ENCODE results near the gene TMEM178B. TPM values are rescaled to one million over a fixed set of nuclear protein-coding genes. Genes with fewer than 3 reads are reported as not detected.

Gene TMEM178B
- total and polyA plus RNA-seq, 2 donors (not counting 1 experiment from before 2014, with no cell fraction given): 0.28 to 0.96 TPM

GRCh38 chr7:141363748-141364147, 289.9 kb downstream of the TMEM178B start:
- intact Hi-C loops (cut with micrococcal nuclease): no loop called here
- Mint-ChIP-seq H3K27ac (no peak overlapping the region), H3K4me3 (no peak overlapping the region), H3K4me1 (no peaks in the 10 kb centered on the region), H3K27me3 (peaks cover 8% of the 10 kb centered on the region), H3K9me3 (ENCODE audit: insufficient read depth) (no peaks in the 10 kb centered on the region)
- ChIA-PET CTCF (no interaction called here), POLR2A (no interaction called here)
- no peak overlapping the region for H3K9ac ChIP-seq (ENCODE audit: low read length)
- WGBS (ENCODE audit: insufficient coverage): no CpG with 5 or more reads among the region's 2 CpGs
- no peaks in the 10 kb centered on the region for H3K79me2 ChIP-seq (ENCODE audit: control insufficient read depth, insufficient read depth, low read length)
- H3K27me3 ChIP-seq (replicated peaks in 1 of 4; ENCODE audit: control extremely low read depth in 1 of 4, control insufficient read depth in 3 of 4, insufficient read depth in 4 of 4, low read length in 3 of 4): no peaks in the 10 kb centered on the region
- no peak overlapping the region for H3K4me3 ChIP-seq (ENCODE audit: control extremely low read depth in 1 of 5, extremely low read depth in 1 of 5, insufficient read depth in 1 of 5, low read depth in 2 of 5, low read length in 4 of 5)
- H3K36me3 ChIP-seq (replicated peaks in 1 of 2; ENCODE audit: control extremely low read depth in 1 of 2, control insufficient read depth in 1 of 2, extremely low read depth in 1 of 2, insufficient read depth in 2 of 2, low read length in 1 of 2): no peaks in the 10 kb centered on the region
- no peak for TF ChIP-seq EZH2 (IDR thresholded peaks at IDR 0.05; ENCODE audit: borderline replicate concordance, insufficient read depth, low read depth, low read length, poor library complexity, severe bottlenecking)
- no peak for TF ChIP-seq CTCF (IDR thresholded peaks at IDR 0.05)
- peaks cover 0 to 7% (median 0%) of the 10 kb centered on the region in 3 donors for H3K9me3 ChIP-seq (ENCODE audit: control extremely low read depth in 1 of 3, control insufficient read depth in 2 of 3, insufficient read depth in 1 of 3, low read length in 2 of 3)
- no peak overlapping the region for H3K4me2 ChIP-seq (replicated peaks; ENCODE audit: low read depth, low read length, poor library complexity, severe bottlenecking)
- H2AFZ ChIP-seq (ENCODE audit: insufficient read depth, low read depth, low read length, poor library complexity, severe bottlenecking): no peak overlapping the region
- no peaks in the 10 kb centered on the region for H3K4me1 ChIP-seq (ENCODE audit: control insufficient read depth in 2 of 2, insufficient read depth in 2 of 2, low read length in 2 of 2)
- DNase-seq (no peak), ATAC-seq (ENCODE audit: low read depth) (no peak)
- no peaks in the 10 kb centered on the region for H4K20me1 ChIP-seq (ENCODE audit: control insufficient read depth, insufficient read depth, low read length, poor library complexity, severe bottlenecking)
- no peak overlapping the region for H3K27ac ChIP-seq (ENCODE audit: low read length in 2 of 2)

GRCh38 chr7:141366091-141366621, 292.3 kb downstream of the TMEM178B start:
- Mint-ChIP-seq H3K27ac (no peak overlapping the region), H3K4me3 (no peak overlapping the region), H3K27me3 (peaks cover 9% of the 10 kb centered on the region), H3K4me1 (no peaks in the 10 kb centered on the region), H3K9me3 (ENCODE audit: insufficient read depth) (no peaks in the 10 kb centered on the region)
- Histone ChIP-seq H3K9me3 (ENCODE audit: control extremely low read depth in 1 of 3, control insufficient read depth in 2 of 3, insufficient read depth in 1 of 3, low read length in 2 of 3) (no peaks in the 10 kb centered on the region), H2AFZ (ENCODE audit: insufficient read depth, low read depth, low read length, poor library complexity, severe bottlenecking) (no peak overlapping the region), H3K36me3 (replicated peaks in 1 of 2; ENCODE audit: control extremely low read depth in 1 of 2, control insufficient read depth in 1 of 2, extremely low read depth in 1 of 2, insufficient read depth in 2 of 2, low read length in 1 of 2) (no peaks in the 10 kb centered on the region), H3K4me3 (ENCODE audit: control extremely low read depth in 1 of 5, extremely low read depth in 1 of 5, insufficient read depth in 1 of 5, low read depth in 2 of 5, low read length in 4 of 5) (no peak overlapping the region), H3K79me2 (ENCODE audit: control insufficient read depth, insufficient read depth, low read length) (no peaks in the 10 kb centered on the region), H4K20me1 (ENCODE audit: control insufficient read depth, insufficient read depth, low read length, poor library complexity, severe bottlenecking) (no peaks in the 10 kb centered on the region), H3K4me1 (ENCODE audit: control insufficient read depth in 2 of 2, insufficient read depth in 2 of 2, low read length in 2 of 2) (no peaks in the 10 kb centered on the region), H3K9ac (ENCODE audit: low read length) (no peak overlapping the region), H3K27ac (ENCODE audit: low read length in 2 of 2) (no peak overlapping the region), H3K4me2 (replicated peaks; ENCODE audit: low read depth, low read length, poor library complexity, severe bottlenecking) (no peak overlapping the region), H3K27me3 (replicated peaks in 1 of 4; ENCODE audit: control extremely low read depth in 1 of 4, control insufficient read depth in 3 of 4, insufficient read depth in 4 of 4, low read length in 3 of 4) (no peaks in the 10 kb centered on the region)
- ATAC-seq (ENCODE audit: low read depth) (no peak), DNase-seq (no peak)
- WGBS (ENCODE audit: insufficient coverage): 61% methylated on average over 3 of the region's 6 CpGs
- TF ChIP-seq CTCF (IDR thresholded peaks at IDR 0.05): no peak
- TF ChIP-seq EZH2 (IDR thresholded peaks at IDR 0.05; ENCODE audit: borderline replicate concordance, insufficient read depth, low read depth, low read length, poor library complexity, severe bottlenecking): no peak
- ChIA-PET CTCF (no interaction called here), POLR2A (no interaction called here)
- intact Hi-C loops (cut with micrococcal nuclease): no loop called here

Data from B cell (primary cell).